Natural killer cell (primary cell): ENCODE results near the gene LOXL1. TPM values are rescaled to one million over a fixed set of nuclear protein-coding genes. Genes with fewer than 3 reads are reported as not detected.

Experiments used
- ATAC-seq, 3 donors: fragments of 150-1000 bp in 2 of 3; fragments of 200-7000 bp in 1 of 3; cut with Tn5 transposase; 1 replicate in 1 of 3; 2 replicates in 2 of 3; pipeline ENCODE4 v1.10.0; 2021; ENCODE audit warnings: mild to moderate bottlenecking in 2 of 3, moderate library complexity in 2 of 3
- DNase-seq, 2 donors: peaks; one replicate each; pipeline versions ENCODE4 v3.0.0 to v3.0.0-alpha.2; 2013 to 2021; ENCODE audit warnings: mixed read lengths in 1 of 2
- H3K27ac ChIP-seq: one replicate; pipeline ENCODE4 v1.5.1; 2013; ENCODE audit warnings: mild to moderate bottlenecking, low read length
- H3K27me3 ChIP-seq: one replicate; pipeline ENCODE4 v1.6.1; 2013; ENCODE audit warnings: low read length; ENCODE audit not compliant: control insufficient read depth, insufficient read depth
- H3K36me3 ChIP-seq: one replicate; pipeline ENCODE4 v1.6.1; 2013; ENCODE audit warnings: low read length; ENCODE audit not compliant: control insufficient read depth, insufficient read depth
- H3K4me1 ChIP-seq: one replicate; pipeline ENCODE4 v1.6.1; 2013; ENCODE audit warnings: low read length; ENCODE audit not compliant: control insufficient read depth, insufficient read depth
- H3K4me3 ChIP-seq: one replicate; pipeline ENCODE4 v1.5.1; 2013; ENCODE audit warnings: low read length
- H3K9me3 ChIP-seq: one replicate; pipeline ENCODE4 v1.6.1; 2013; ENCODE audit warnings: low read length; ENCODE audit not compliant: control insufficient read depth, insufficient read depth
- H3K27ac Mint-ChIP-seq, 2 donors: one replicate each; pipeline ENCODE4 v1.8.0; 2022; ENCODE audit warnings: mild to moderate bottlenecking in 2 of 2, mixed read lengths in 2 of 2, moderate library complexity in 1 of 2
- H3K27me3 Mint-ChIP-seq, 2 donors: one replicate each; pipeline ENCODE4 v1.8.0; 2022; ENCODE audit warnings: low read depth in 2 of 2, mixed read lengths in 2 of 2
- H3K36me3 Mint-ChIP-seq: one replicate; pipeline ENCODE4 v1.8.0; 2022; ENCODE audit warnings: mixed read lengths
- H3K4me1 Mint-ChIP-seq, 2 donors: one replicate each; pipeline ENCODE4 v1.8.0; 2022; ENCODE audit warnings: mixed read lengths in 2 of 2
- H3K4me3 Mint-ChIP-seq: one replicate; pipeline ENCODE4 v1.8.0; 2022; ENCODE audit warnings: mild to moderate bottlenecking, moderate library complexity, mixed read lengths
- H3K9me3 Mint-ChIP-seq, 2 donors: one replicate each; pipeline ENCODE4 v1.8.0; 2022; ENCODE audit warnings: mixed read lengths in 2 of 2
- WGBS: methylation state at CpG from one replicate; pipeline ENCODE4 v1.1.7; 2013; ENCODE audit warnings: missing lambda C conversion rate; ENCODE audit not compliant: insufficient coverage; 5-methylcytosine and 5-hydroxymethylcytosine counted together
- intact Hi-C: fragments of 100-400 bp; cut with micrococcal nuclease; formaldehyde crosslinking; loops from one replicate; pipeline ENCODE4 v1.14.2; 2022
- total RNA-seq, 4 donors: library from RNA; stranded (reverse); fragments of 120-200 nt in 1 of 4; gene quantifications; one replicate each; pipeline versions ENCODE4 v1.2.3 to v1.2.4, GENCODE V29; 2013 to 2022
- TF ChIP-seq, protein P1 (sequence below): fragments of 200-600 bp; IDR thresholded peaks from one replicate; pipeline ENCODE4 v1.8.0; 2022; ENCODE audit warnings: antibody characterized with exemption

Gene LOXL1
- total RNA-seq, 3 donors from 2014 or later (not counting 1 experiment from before 2014, with no cell fraction given), result 1.1 to 1.4 (median 1.3) TPM

GRCh38 chr15:73931441-73931840, 5.2 kb downstream of the LOXL1 start:
- H3K4me3 ChIP-seq, result no peak overlapping the region
- H3K4me1 Mint-ChIP-seq, result peaks cover 5 to 6% of the 10 kb centered on the region in 2 donors

GRCh38 chr15:73932381-73933191, 6.3 kb downstream of the LOXL1 start:
- Histone ChIP-seq H3K4me1 (peaks cover 7% of the 10 kb centered on the region), H3K27me3 (peaks cover 3% of the 10 kb centered on the region), H3K9me3 (no peaks in the 10 kb centered on the region), H3K36me3 (no peaks in the 10 kb centered on the region), H3K4me3 (no peak overlapping the region), H3K27ac (no peak overlapping the region)
- H3K27me3 Mint-ChIP-seq, result peaks cover 8 to 24% of the 10 kb centered on the region in 2 donors
- TF ChIP-seq, protein P1, sequence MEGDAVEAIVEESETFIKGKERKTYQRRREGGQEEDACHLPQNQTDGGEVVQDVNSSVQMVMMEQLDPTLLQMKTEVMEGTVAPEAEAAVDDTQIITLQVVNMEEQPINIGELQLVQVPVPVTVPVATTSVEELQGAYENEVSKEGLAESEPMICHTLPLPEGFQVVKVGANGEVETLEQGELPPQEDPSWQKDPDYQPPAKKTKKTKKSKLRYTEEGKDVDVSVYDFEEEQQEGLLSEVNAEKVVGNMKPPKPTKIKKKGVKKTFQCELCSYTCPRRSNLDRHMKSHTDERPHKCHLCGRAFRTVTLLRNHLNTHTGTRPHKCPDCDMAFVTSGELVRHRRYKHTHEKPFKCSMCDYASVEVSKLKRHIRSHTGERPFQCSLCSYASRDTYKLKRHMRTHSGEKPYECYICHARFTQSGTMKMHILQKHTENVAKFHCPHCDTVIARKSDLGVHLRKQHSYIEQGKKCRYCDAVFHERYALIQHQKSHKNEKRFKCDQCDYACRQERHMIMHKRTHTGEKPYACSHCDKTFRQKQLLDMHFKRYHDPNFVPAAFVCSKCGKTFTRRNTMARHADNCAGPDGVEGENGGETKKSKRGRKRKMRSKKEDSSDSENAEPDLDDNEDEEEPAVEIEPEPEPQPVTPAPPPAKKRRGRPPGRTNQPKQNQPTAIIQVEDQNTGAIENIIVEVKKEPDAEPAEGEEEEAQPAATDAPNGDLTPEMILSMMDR, result no peak
- DNase-seq, result no peak
- no peaks in the 10 kb centered on the region for H3K9me3 Mint-ChIP-seq
- H3K36me3 Mint-ChIP-seq, result no peaks in the 10 kb centered on the region
- H3K4me3 Mint-ChIP-seq, result no peak overlapping the region
- WGBS, result 72% methylated on average over 6 of the region's 6 CpGs
- ATAC-seq, result no peak
- H3K4me1 Mint-ChIP-seq, result peaks cover 5 to 6% of the 10 kb centered on the region in 2 donors
- H3K27ac Mint-ChIP-seq, result no peak overlapping the region
- intact Hi-C loops, result no loop called here

More at GRCh38 chr15:73931441-73931840, 5.2 kb downstream of the LOXL1 start:
- no peaks in the 10 kb centered on the region for H3K36me3 Mint-ChIP-seq
- H3K27ac Mint-ChIP-seq, result no peak overlapping the region
- no peak overlapping the region for H3K4me3 Mint-ChIP-seq
- Histone ChIP-seq H3K27ac (no peak overlapping the region), H3K27me3 (peaks cover 3% of the 10 kb centered on the region), H3K36me3 (no peaks in the 10 kb centered on the region), H3K4me1 (peaks cover 10% of the 10 kb centered on the region), H3K9me3 (no peaks in the 10 kb centered on the region)
- intact Hi-C loops, result no loop called here
- H3K27me3 Mint-ChIP-seq, result peaks cover 8 to 24% of the 10 kb centered on the region in 2 donors
- H3K9me3 Mint-ChIP-seq, result no peaks in the 10 kb centered on the region
- ATAC-seq, result no peak
- WGBS, result 53% methylated on average over 2 of the region's 2 CpGs
- DNase-seq, result no peak
- TF ChIP-seq, protein P1, result no peak

DNA sequence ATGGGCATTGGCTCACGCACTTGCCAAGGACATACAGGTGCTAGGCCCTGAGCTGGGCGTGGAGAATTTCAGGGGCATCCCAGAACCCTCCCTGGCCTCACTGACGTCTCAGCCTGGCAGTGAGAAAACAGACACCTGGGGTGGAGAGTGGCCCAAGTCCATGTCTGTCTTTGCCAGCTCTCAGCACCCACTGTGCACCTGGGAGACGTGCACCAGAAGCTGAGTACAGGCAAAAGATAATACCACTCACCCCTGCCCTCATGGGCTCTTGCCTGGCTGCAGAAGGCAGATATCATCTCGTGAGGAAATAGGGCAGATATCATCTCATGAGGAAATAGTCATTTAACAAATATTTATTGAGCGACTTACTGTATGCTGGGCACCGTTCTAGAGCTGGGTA, 8.0 kb downstream of the LOXL1 start:
- H3K4me1 ChIP-seq, result no peaks in the 10 kb centered on the region
- H3K4me3 ChIP-seq, result no peak overlapping the region
- no peaks in the 10 kb centered on the region for H3K9me3 Mint-ChIP-seq
- H3K36me3 Mint-ChIP-seq, result no peaks in the 10 kb centered on the region
- intact Hi-C loops, result no loop called here
- ATAC-seq (no peak), DNase-seq (no peak)
- no peak overlapping the region for H3K27ac ChIP-seq
- H3K27me3 ChIP-seq, result no peaks in the 10 kb centered on the region
- no peak overlapping the region for H3K27ac Mint-ChIP-seq
- TF ChIP-seq, protein P1, result no peak
- no peak overlapping the region for H3K4me3 Mint-ChIP-seq
- 73% methylated on average over 7 of the region's 7 CpGs for WGBS
- no peaks in the 10 kb centered on the region for H3K4me1 Mint-ChIP-seq
- peaks cover 4 to 13% of the 10 kb centered on the region in 2 donors for H3K27me3 Mint-ChIP-seq
- H3K36me3 ChIP-seq, result no peaks in the 10 kb centered on the region
- no peaks in the 10 kb centered on the region for H3K9me3 ChIP-seq
